Right ventricle myocardium inferior (tissue), 1 donor: Measurements from ENCODE around the gene RUBCNL. TPM values are rescaled to one million over a fixed set of nuclear protein-coding genes. Genes with fewer than 3 reads are reported as not detected.
"Not testable (repeated sequence)": the region's sequence is repeated elsewhere in the genome, so short reads cannot be mapped to it uniquely, and the experiment has no call there.

ENCODE experiments used
- ATAC-seq: fragments of 200-7000 bp; cut with Tn5 transposase; one replicate; pipeline ENCODE4 v1.9.1; 2020; ENCODE audit warnings: mild to moderate bottlenecking, moderate library complexity
- DNase-seq: peaks from one replicate; pipeline ENCODE4 v3.0.0; 2021; ENCODE audit errors: missing footprints
- intact Hi-C: fragments of 100-400 bp; cut with DNase I; formaldehyde crosslinking; loops from one replicate; pipeline ENCODE4 v1.11.0; 2022
- total RNA-seq: library from RNA; stranded (reverse); fragmentation: NEBNext Ultra II Directional; extraction: Animal tissue kit (Norgen Biotek cat#: 25700); gene quantifications from one replicate; pipeline ENCODE4 v1.2.1, GENCODE V29; 2021
- donor health status: DM: no; HTN: yes; CAD: no; lungs with severe emphysema.

Gene RUBCNL
- total RNA-seq, 1 donor from 2014 or later: 0.51 TPM

DNA sequence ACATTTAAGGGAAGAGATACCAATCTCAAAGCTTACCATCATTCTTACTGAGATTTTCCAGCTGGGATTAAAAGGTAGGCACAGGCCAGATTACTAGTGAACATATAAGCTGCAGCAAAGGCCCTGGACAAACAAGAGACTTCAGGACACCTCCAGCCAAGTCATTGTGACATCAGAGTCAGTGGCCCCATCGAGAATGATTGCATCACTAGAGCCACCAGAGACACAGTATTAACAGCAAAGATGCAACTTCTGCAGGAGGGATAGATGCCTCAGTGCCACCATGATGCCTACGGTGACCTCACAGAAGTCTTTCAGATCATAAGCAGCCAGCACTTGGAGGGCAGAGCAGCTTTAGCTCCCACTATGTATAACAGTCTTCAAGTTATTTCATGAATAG, 8.6 kb downstream of the RUBCNL start:
- DNase-seq (no peak), ATAC-seq (no peak)
- intact Hi-C loops: no loop called here

DNA sequence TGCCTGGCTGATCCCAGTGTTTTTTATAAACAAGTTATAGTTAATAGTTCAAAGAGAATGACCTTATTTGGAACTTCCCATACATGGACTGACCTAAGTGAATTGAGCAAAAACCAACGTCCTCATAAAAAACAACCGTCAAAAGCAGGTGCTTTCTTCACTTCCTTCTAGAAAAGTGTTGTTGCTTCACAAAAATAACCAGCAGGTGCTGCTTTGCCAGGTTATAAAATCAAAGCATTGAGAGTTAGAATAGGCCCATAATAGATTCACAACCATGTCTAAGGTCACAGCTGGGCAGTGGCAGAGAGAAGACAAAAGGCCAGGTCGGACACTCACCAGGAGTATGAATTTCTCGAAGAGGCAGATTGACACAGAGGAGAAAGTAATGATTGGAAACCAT, 9.5 kb downstream of the RUBCNL start:
- DNase-seq (no peak), ATAC-seq (no peak)
- intact Hi-C loops: no loop called here

DNA sequence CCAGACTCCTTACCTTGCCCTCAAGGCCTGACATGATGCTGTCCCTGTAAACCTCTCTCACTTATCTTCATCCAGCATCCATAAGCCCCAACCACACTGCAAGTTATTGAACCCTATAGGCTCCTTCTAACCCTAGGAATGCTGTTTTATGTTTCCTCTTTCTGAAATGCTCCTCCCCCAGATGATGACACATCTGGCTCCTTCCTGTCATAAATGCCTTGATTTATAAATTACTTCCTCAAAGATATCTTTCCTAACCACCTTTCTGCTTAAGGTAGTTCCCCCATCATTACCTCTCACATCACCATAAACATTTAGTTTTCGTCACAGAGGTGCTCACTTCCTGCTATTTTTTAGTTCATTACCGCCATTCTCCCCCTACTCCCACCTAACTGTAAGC, 12.3 kb downstream of the RUBCNL start:
- DNase-seq (no peak), ATAC-seq (no peak)
- intact Hi-C loops: no loop called here

DNA sequence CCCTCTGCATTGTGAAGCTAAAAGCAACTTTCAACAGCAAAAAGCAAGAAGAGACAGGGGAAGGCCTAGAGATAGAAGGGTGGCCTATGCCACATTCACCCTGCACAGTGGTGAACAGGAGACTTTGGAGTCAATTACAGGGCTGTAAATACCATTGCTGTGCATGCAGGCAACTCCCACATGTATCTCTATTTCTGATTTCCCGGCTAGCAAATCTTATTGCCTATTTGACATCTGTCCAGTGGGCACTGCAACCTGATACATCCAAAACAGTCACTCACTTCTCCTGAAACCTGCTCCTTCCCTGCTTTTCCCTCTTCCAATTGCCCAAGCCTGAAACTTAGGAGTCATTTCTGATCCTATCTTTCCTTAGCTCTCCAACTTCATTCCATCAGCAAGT, 13.4 kb downstream of the RUBCNL start:
- ATAC-seq (no peak), DNase-seq (no peak)
- intact Hi-C loops: no loop called here

DNA sequence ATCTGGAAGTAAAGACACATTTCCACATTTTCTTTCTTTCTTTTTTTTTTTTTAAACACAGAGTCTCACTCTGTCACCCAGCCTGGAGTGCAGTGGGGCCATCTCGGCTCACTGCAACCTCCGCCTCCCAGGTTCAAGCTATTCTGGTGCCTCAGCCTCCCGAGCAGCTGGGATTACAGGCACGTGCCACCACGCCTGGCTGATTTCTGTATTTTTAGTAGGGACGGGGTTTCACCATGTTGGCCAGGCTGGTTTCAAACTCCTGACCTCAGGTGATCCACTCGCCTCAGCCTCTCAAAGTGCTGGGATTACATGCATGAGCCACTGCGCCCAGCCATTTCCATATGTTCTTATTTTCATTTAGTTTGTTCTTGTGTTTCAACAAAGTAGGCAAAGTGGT, 14.1 kb downstream of the RUBCNL start:
- DNase-seq, intact Hi-C loops, ATAC-seq: not testable (repeated sequence)

DNA sequence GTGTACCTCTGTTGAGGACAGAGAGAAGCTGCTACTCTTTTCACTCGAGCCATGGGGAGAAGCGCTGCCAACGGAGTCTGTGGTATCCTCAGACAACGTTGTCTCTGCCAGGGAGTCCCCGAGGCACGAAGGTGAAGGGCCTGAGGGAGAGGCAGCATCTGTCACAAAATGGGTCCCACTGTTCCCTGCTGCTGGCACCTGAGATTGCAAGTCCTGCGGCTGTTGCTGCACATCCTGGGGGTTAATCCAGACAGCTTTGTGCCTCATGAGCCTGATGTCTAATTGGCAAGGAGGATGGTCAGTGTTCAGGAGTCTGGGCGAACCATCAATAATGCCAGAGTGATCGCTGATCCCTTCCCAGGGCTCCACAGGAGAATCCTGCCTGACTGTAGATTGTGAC, 15.0 kb downstream of the RUBCNL start:
- intact Hi-C loops: no loop called here
- DNase-seq: no peak
- ATAC-seq: no peak

DNA sequence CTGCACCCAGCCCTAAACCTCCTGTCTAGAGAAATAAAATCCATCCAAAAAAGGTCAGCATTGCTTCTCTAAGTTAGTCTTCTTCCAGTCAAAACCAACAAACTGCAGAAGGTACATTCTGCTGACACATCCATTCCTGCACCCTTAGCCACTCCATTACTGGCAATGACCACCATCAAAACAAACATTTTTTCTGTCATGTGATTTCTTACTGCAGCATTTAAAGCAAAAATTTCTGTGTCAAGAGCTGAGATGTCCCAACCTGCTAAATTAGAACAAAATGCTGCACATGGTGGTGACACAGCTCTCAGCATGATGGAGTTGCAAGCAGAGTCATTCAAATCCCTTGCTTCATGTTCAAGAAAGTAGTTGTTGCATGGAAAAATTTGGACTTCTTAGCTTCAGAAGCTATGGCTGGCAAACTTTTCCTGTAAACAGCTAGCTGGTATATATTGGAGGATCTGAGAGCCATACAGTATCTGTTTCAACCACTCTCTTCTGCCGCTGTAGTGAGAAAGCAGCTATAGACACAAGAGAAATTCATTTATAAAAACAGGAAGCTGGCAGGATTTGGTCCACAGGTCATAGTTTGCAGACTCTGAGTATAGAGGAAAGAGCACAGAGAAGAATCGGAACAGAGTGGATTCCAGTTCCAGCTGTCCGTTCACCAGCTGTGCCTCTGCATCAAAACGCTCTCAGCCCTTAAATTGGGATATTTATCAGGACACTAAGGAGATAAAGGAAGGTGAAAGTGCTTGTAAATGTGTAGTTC, 17.4 kb downstream of the RUBCNL start:
- no peak for ATAC-seq
- DNase-seq: no peak
- intact Hi-C loops: no loop called here

DNA sequence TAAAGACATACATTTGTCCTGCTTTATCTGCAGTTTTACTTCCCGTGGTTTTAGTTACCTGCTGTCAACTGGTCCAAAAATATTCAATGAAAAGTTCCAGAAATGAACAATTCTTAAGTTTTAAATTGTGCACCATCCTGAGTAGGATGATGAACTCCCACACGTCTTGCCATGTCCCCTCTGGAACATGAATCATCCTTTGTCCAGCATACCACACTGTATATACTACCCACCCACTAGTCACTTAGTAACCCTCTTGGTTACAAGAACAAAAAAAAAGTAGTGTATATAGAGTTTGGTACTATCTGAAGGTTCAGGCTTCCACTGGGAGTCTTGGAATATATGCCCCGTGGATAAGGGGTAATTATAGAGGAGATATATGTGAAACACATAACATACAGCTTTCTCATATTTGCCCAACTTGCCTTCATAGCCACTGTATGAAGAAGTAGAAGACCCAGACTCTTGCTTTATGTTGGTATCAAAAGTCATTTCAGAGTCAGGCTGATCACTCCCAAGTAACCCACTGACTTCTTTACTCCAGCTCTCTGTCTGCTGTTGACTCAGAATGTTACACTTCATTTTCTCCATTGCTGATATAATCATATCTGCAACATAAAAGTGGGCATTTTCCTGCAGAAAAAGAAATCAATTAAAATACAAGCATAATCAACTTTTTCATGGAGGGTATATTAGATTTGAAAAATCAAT, 19.3 kb downstream of the RUBCNL start:
- ATAC-seq (no peak), DNase-seq (no peak)
- intact Hi-C loops: no loop called here

DNA sequence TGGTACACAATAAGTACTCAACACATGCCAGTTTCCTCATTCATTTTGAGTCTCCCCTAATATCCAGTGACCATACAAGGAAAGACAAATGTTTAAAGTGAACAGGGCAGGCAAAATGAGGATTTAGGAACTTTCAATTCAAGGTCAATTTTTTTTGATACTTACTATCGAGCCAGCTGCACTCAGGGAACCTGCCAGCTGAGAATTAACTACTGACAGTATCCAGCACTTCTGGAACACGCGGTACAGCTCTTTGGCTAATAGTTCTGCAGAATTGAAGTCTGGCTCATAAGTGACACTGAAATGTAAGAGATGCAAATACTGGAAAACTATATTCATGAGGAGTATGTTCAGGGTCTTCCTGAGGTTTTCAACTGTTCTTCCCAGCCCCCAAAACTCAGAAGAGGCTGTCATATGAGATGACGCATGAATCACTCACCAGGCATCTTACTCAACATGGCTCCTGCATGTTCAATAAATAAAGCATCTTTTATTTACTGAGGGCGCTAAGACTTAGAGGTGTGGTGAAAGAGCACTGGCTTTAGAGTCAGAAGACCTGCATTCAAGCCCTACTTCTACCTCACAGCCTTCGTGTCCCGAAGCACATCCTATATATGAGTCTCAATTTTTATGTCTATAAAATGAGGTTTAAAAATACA, 25.6 kb downstream of the RUBCNL start:
- DNase-seq (no peak), ATAC-seq (no peak)
- intact Hi-C loops: no loop called here

DNA sequence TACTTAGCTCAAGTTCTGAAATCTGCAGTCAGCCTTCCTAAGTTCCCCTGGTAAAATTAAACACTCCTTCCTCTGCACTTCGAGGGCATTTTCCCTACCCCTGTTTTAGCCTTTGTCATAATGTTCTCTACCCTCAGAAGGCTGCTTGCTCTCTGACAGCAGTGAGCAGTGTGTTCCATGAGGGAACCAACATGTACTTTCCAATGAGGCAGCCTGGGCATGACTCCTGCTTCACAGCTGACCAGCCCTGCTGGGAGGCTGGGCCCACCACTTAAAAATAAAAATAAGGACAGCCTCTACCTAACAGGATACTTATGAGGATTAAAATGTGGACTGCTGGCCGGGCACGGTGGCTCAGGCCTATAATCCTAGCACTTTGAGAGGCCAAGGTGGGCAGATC, 26.4 kb downstream of the RUBCNL start:
- intact Hi-C loops: no loop called here
- DNase-seq (no peak), ATAC-seq (no peak)

DNA sequence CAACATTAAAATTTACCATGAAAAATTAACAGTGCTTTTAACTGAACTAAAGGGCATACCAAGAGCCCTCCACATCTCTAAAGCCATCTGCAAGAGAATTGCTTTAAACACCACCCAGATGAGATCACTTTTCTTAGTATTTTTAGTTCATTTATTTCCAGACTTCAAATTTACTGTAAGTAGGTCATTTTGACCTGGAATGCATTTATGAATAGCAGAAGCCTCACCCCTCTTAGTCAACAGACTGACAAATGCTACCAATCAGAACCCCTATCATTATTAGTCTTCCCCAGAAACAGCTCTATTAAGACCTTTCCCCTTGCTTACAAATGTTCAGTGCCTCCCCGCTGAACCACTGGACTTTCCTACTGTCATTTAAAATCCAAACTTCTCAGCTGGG, 27.3 kb downstream of the RUBCNL start:
- DNase-seq (no peak), ATAC-seq (no peak)
- intact Hi-C loops: no loop called here

DNA sequence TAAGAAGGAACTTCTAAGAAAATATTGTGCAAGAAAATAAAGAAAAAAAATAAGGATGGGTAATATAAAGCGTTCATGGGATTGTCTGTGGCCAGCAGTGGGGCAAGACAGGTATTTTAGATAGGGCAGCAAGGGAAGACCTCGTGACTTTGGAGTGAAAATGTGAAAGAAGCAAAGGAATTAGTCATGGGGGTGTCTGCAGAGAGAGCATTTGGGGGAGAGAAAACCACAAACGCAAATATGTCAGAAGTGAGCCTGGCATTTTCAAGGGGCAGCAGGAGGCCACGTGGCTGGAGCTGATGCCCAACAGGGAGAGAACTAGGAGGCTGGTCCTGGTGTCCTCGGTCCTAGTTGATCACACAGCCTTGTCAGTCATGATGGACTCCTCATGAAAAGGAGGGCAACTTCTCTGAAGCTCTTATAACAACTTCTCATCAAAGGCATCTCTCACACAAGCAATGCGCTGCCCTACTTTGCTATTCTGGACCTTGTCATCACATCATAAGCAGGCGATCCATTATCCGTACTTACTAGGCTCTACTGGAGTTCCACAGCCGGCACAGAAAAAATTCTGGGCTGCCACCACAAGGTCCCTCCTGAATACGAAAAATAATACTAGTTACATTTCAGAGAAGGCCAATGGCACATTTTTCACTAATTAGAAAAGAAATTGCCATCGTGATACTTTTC, 31.0 kb downstream of the RUBCNL start:
- intact Hi-C loops: no loop called here
- ATAC-seq (no peak), DNase-seq (no peak)

DNA sequence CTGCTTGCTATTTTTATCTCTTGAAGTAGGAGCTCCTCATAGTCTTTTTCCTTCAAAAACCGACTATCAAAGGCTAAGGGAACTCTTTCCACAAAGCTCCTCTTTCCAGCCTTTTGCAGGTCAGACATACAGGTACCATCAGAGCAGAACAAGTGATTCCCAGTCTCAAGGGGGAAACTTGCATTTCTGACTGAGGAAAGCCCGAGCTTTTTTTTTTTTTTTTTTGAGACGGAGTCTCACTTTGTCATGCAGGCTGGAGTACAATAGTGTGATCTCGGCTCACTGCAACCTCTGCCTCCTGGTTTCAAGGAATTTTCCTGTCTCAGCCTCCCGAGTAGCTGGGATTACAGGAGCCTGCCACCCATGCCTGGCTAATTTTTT, 32.0 kb downstream of the RUBCNL start:
- intact Hi-C loops: no loop called here
- no peak for DNase-seq
- no peak for ATAC-seq

DNA sequence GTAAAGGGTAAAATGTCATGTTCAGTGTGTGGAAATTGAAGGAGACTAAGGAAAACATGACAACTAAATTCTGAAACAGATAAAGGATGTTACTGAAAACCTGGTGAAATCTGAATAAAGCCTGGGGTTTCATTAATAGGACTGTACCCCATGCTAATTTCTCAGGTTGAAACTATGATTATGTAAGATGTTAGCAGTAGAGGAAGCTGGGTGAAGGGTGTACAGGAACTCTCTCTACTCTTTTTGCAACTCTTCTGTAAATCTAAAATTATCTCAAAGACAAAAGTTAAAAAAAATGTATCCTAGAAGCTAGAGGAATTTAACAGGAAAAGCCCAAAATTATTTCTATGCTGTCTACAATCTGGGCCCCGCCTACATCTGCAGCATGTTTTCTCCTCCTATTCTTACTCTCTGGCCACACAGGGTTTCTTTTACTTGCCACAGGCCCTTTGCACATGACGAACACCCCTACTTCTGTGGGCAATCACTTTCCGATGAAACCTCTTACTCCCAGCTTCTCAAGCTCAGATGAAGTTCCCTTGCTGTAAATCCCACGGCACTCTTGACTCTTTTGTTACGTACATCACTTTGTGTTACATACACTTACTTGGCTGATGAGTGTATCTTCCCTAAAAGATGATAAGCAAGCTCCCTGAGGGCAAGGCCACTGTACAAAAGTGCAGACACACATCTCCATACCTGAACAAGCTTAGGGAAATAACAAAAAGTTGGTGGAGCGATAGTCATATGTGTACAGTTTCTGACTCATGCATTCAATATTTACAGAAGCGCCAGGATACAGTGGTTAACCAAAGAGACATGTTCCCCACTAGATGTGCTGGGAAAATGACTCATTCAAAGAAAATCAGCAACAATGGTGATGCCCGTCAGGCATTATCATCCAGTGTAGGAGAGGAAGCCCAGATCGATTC, 32.6 kb downstream of the RUBCNL start:
- no peak for ATAC-seq
- no peak for DNase-seq
- intact Hi-C loops: no loop called here

DNA sequence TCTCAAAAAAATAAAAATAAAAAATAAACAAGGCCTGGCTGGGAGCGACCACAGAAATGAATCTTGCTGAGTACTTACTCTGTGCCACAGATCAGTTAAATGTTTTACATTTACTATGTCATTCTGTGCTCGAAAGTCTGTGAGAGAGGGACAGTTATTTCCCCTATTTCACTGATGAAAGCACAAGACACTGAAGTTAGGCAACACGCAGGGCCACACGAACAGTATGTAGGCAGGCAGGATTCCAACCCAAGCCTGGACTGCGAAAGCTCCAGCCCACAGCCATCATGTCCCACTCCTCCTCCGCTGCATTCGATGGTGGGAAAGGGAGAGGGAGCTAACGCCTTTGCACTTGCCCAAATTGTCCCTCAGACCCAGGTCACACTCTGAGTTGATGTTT, 34.2 kb downstream of the RUBCNL start:
- DNase-seq: no peak
- no peak for ATAC-seq
- intact Hi-C loops: no loop called here

DNA sequence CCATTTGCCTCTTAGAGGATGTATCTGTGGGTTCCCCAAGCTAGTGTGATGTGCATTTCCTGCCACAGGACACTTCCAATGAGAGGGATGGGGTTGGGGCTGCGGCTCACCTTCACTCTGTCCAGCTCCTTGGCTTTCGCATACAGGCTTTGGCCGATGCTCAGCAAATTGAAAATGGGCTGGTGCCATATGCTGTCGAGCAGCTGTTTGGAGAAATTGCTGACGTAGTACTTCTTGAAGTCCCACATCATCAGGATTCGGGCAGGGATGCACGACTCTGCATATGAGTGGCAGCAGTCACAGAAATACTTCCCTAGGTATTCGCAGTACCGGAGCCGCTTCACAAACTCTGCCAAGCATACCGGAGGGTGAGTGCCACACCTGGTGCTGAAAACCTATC, 37.0 kb downstream of the RUBCNL start:
- no peak for ATAC-seq
- no peak for DNase-seq
- intact Hi-C loops: no loop called here

DNA sequence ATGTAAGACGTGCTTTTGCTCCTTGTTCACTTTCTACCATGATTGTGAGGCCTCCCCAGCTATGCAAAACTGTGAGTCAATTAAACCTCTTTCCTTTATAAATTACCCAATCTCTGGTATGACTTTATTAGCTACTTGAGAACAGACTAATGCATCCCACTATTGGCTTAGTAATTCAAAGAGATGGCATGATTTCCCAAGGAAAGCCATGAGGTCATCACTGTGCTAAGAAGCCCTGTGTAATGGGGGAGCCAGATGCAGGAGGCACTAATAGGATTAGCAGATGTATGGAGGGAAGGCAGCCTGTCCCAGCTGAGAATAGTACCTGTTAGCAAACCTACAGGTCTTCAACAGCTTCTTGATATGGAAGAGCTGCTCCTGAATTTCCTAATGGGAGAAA, 38.1 kb downstream of the RUBCNL start:
- intact Hi-C loops: no loop called here
- DNase-seq (no peak), ATAC-seq (no peak)

DNA sequence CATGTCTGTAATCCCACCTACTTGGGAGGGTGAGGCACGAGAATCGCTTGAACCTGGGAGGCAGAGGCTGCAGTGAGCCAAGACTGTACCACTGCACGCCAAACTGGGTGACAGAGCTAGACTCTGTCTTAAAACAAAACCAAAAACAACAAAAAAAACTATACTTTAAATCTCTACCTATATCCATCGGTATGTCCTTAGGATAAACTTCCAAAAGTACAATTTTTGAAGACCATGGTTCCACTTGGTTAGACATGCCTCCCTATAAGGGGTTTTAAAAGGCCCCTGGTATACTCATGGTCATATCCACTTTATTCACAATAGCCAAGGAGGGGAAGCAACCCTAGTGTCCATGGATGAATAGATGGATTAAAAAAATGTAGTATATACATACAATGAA, 39.8 kb downstream of the RUBCNL start:
- intact Hi-C loops: no loop called here
- ATAC-seq: no peak
- DNase-seq: no peak

DNA sequence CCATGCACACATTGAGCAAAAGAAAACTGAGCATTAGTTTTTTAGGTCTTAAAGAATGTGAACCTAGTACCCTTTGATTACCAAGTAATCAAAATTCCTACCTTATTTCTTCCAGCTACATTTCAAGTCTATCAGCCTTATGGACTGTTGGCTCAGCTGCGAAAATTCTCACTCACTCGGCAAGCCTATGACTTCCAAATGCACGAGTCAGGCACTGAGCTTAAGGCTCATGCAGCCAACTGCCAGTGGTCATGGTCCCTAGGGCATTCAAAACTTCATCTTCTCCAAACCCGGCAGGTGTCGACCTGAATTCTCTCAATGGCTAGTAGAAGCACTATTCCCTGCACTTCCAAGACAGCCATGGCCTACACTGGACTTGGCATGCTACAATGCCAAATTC, 41.2 kb downstream of the RUBCNL start:
- ATAC-seq: no peak
- no peak for DNase-seq
- intact Hi-C loops: no loop called here
